Measurements from ENCODE around the gene NKG7. TPM values are rescaled to one million over a fixed set of nuclear protein-coding genes. Genes with fewer than 3 reads are reported as not detected.
"Not testable (repeated sequence)": the region's sequence is repeated elsewhere in the genome, so short reads cannot be mapped to it uniquely, and the experiment has no call there.

The NKG7 gene
- total and polyA plus RNA-seq, 2 experiments from 2014 or later: not detected

DNA sequence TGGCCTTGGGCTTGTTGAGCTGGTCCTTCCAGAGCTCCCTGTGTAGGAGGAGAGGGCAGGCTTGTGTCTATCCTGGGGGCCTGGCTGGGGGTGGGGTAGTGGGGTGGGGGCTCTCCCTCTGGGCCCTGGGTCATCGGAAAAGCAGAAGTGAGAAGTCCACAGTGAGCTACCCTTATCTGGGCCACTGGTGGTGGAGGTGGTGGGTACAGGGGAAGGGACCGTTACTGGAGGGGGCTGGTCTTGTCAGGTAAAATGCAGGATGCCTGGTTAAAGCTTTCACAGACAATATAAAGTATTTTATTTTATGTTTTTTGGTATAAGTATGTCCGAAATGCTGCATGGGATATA, 45.3 kb upstream of the NKG7 start (continued):
- TF ChIP-seq, protein P1, sequence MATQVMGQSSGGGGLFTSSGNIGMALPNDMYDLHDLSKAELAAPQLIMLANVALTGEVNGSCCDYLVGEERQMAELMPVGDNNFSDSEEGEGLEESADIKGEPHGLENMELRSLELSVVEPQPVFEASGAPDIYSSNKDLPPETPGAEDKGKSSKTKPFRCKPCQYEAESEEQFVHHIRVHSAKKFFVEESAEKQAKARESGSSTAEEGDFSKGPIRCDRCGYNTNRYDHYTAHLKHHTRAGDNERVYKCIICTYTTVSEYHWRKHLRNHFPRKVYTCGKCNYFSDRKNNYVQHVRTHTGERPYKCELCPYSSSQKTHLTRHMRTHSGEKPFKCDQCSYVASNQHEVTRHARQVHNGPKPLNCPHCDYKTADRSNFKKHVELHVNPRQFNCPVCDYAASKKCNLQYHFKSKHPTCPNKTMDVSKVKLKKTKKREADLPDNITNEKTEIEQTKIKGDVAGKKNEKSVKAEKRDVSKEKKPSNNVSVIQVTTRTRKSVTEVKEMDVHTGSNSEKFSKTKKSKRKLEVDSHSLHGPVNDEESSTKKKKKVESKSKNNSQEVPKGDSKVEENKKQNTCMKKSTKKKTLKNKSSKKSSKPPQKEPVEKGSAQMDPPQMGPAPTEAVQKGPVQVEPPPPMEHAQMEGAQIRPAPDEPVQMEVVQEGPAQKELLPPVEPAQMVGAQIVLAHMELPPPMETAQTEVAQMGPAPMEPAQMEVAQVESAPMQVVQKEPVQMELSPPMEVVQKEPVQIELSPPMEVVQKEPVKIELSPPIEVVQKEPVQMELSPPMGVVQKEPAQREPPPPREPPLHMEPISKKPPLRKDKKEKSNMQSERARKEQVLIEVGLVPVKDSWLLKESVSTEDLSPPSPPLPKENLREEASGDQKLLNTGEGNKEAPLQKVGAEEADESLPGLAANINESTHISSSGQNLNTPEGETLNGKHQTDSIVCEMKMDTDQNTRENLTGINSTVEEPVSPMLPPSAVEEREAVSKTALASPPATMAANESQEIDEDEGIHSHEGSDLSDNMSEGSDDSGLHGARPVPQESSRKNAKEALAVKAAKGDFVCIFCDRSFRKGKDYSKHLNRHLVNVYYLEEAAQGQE (IDR thresholded peaks at IDR 0.05; ENCODE audit: unreplicated experiment): no peak
- no peak for TF ChIP-seq EZH2 (IDR thresholded peaks at IDR 0.05; ENCODE audit: low read depth, unreplicated experiment)
- no peak for TF ChIP-seq ZNF114 (CRISPR knock-in tag; IDR thresholded peaks at IDR 0.05)

DNA sequence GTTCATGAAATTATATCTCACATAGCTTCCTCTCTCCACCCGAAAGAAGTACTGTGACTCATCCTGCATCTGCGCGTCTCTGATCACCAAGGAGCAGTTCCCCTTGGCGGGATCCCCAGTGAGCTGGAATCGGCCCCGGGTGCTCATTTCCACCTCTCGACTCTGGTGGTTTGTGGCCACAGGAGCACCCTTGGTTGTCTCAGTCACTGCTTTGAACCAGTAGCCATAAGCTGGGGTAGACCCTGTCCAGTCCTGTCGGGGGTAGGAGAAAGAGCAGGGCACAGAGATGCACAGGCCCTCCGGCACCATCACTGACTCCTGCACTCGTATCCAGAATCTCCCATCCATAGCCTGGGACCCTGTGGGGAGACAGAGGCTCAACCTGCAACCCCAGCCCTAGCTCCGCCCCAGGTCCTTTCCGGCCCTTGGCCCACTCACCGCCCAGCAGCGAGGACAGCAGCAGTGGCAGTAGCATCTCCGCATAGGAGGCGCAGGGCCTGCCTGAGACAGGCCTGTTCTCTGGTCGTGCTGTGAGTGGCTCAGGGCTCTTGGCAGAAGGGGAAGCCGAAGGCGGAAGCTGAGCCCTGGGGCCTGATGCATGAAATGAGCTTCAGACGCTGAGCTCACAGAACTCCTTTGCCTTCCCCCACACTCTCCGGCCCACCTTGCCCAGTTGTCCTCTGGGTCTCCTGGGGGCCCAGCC, 44.8 kb upstream of the NKG7 start, which contains the start of gene SIGLEC10:
TSS of gene SIGLEC10 (minus strand) at position 536 of the 703 bp plus-strand sequence. CDS start at position 475, 61 bp downstream.
- Mint-ChIP-seq H3K4me3 (no peak within 1 kb of the TSS), H3K9me3 (peaks cover 3% of the 10 kb centered on the region; the same call in 1 of the 3 replicates), H3K27me3 (ENCODE audit: insufficient read depth, low read depth, poor library complexity) (peaks cover 30% of the 10 kb centered on the region), H3K27ac (no peak within 1 kb of the TSS), H3K36me3 (ENCODE audit: low read depth) (peaks cover 4% of the 10 kb centered on the region; the same call in 1 of the 3 replicates), H3K4me1 (peaks cover 10% of the 10 kb centered on the region; the same call in 2 of the 3 replicates)
- DNase-seq (ENCODE audit: low spot score) (peak; percentile 46), ATAC-seq (peak; percentile 30)
- Histone ChIP-seq H4K20me1 (replicated peaks; ENCODE audit: insufficient read depth) (no peaks in the 10 kb centered on the region), H3K27me3 (ENCODE audit: insufficient read depth) (peaks cover 10% of the 10 kb centered on the region; the same call in 1 of the 2 replicates), H3K79me2 (replicated peaks; ENCODE audit: insufficient read depth) (no peaks in the 10 kb centered on the region), H3K27ac (ENCODE audit: low read depth) (no peak within 1 kb of the TSS), H3K36me3 (ENCODE audit: insufficient read depth) (no peaks in the 10 kb centered on the region), H3K4me2 (no peak within 1 kb of the TSS), H3F3A (replicated peaks; ENCODE audit: low read depth) (no peaks in the 10 kb centered on the region), H3K4me1 (ENCODE audit: insufficient read depth) (peaks cover 6% of the 10 kb centered on the region; the same call in 1 of the 2 replicates), H3K9me2 (ENCODE audit: insufficient read depth) (no peaks in the 10 kb centered on the region), H3K4me3 (no peak within 1 kb of the TSS), H2AFZ (no peak within 1 kb of the TSS)
- TF ChIP-seq EZH2phosphoT487 (IDR thresholded peaks at IDR 0.05; ENCODE audit: unreplicated experiment) (no peak), JUNB (IDR thresholded peaks at IDR 0.05; ENCODE audit: unreplicated experiment) (no peak)

DNA sequence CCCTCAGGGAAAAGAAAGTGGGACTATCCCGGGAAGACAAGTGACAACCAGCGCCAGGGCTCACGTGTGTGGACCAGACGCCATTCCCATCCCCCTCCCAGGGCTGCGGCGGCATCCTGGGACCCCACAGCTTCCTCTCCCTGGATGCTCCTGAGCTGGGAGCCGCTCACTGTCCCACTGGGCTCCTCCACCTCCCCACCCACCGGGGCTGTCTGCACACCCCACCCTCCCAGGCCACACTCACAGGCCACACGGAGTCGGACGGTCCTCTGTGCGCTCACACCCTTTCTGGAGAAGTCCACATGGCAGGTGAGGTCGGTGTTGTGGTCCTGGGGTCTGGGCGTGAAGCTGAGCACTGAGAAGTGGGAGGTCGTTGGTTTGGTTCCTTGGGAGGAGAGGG, 44.0 kb upstream of the NKG7 start:
- H2AFZ ChIP-seq; H3F3A ChIP-seq (replicated peaks; ENCODE audit: low read depth); H4K20me1 ChIP-seq (replicated peaks; ENCODE audit: insufficient read depth); H3K9me2 ChIP-seq (ENCODE audit: insufficient read depth); ATAC-seq; DNase-seq (ENCODE audit: low spot score); H3K27me3 ChIP-seq (ENCODE audit: insufficient read depth); H3K36me3 Mint-ChIP-seq (ENCODE audit: low read depth); H3K4me1 ChIP-seq (ENCODE audit: insufficient read depth); H3K27ac ChIP-seq (ENCODE audit: low read depth); H3K79me2 ChIP-seq (replicated peaks; ENCODE audit: insufficient read depth); H3K36me3 ChIP-seq (ENCODE audit: insufficient read depth); H3K9me3 Mint-ChIP-seq; H3K4me2 ChIP-seq; H3K4me3 ChIP-seq; H3K27ac Mint-ChIP-seq; H3K4me3 Mint-ChIP-seq: not testable (repeated sequence)
- Mint-ChIP-seq H3K4me1 (peaks cover 12% of the 10 kb centered on the region; the same call in 2 of the 3 replicates), H3K27me3 (ENCODE audit: insufficient read depth, low read depth, poor library complexity) (peaks cover 27% of the 10 kb centered on the region)
